ENCODE results near the gene HES4.
"Not testable (repeated sequence)": the region's sequence is repeated elsewhere in the genome, so short reads cannot be mapped to it uniquely, and the experiment has no call there.

The HES4 gene

GRCh38 chr1:1001057-1001783 is 1.3 kb upstream of the HES4 start:
- DNase-seq (ENCODE audit: low read depth): no peak
- H3K4me3 ChIP-seq (ENCODE audit: low read depth, low read length): peak overlapping the region; percentile 60

- peak overlapping the region; percentile 60 for H3K4me3 ChIP-seq (ENCODE audit: low read depth, low read length)
- peak; percentile 70 for DNase-seq (ENCODE audit: low read depth)
Observed at GRCh38 chr1:1000357-1001056, 610 bp upstream of the HES4 start.

- DNase-seq (ENCODE audit: low read depth): no peak
- peak overlapping the region; percentile 60 for H3K4me3 ChIP-seq (ENCODE audit: low read depth, low read length)
Observed at GRCh38 chr1:998995-999724, 737 bp downstream of the HES4 start.

- peak overlapping the region; percentile 60 for H3K4me3 ChIP-seq (ENCODE audit: low read depth, low read length)
- DNase-seq (ENCODE audit: low read depth): no peak
Observed at GRCh38 chr1:998745-998994, 1.2 kb downstream of the HES4 start.

GRCh38 chr1:997993-998744 is 1.7 kb downstream of the HES4 start:
- DNase-seq (ENCODE audit: low read depth): no peak
- H3K4me3 ChIP-seq (ENCODE audit: low read depth, low read length): peak overlapping the region; percentile 9

GRCh38 chr1:997713-997992 is 2.2 kb downstream of the HES4 start:
- H3K4me3 ChIP-seq (ENCODE audit: low read depth, low read length): no peak overlapping the region
- DNase-seq (ENCODE audit: low read depth): no peak

- no peak overlapping the region for H3K4me3 ChIP-seq (ENCODE audit: low read depth, low read length)
- no peak for DNase-seq (ENCODE audit: low read depth)
Observed at GRCh38 chr1:996851-997712, 2.8 kb downstream of the HES4 start.

GRCh38 chr1:995665-996633 is 3.9 kb downstream of the HES4 start:
- no peak for DNase-seq (ENCODE audit: low read depth)
- no peak overlapping the region for H3K4me3 ChIP-seq (ENCODE audit: low read depth, low read length)

- not testable (repeated sequence) for DNase-seq (ENCODE audit: low read depth); H3K4me3 ChIP-seq (ENCODE audit: low read depth, low read length)
Observed at GRCh38 chr1:994546-994945, 5.4 kb downstream of the HES4 start.

- no peak overlapping the region for H3K4me3 ChIP-seq (ENCODE audit: low read depth, low read length)
- DNase-seq (ENCODE audit: low read depth): no peak
Observed at GRCh38 chr1:993379-993995, 6.4 kb downstream of the HES4 start.

- DNase-seq (ENCODE audit: low read depth): no peak
- no peak overlapping the region for H3K4me3 ChIP-seq (ENCODE audit: low read depth, low read length)
Observed at GRCh38 chr1:992362-992761, 7.5 kb downstream of the HES4 start.

GRCh38 chr1:991895-992294 is 8.0 kb downstream of the HES4 start:
- no peak for DNase-seq (ENCODE audit: low read depth)
- no peak overlapping the region for H3K4me3 ChIP-seq (ENCODE audit: low read depth, low read length)

- not testable (repeated sequence) for H3K4me3 ChIP-seq (ENCODE audit: low read depth, low read length); DNase-seq (ENCODE audit: low read depth)
Observed at GRCh38 chr1:991275-991674, 8.6 kb downstream of the HES4 start.

GRCh38 chr1:988061-988460 is 11.8 kb downstream of the HES4 start:
- H3K4me3 ChIP-seq (ENCODE audit: low read depth, low read length); DNase-seq (ENCODE audit: low read depth): not testable (repeated sequence)

- no peak overlapping the region for H3K4me3 ChIP-seq (ENCODE audit: low read depth, low read length)
- DNase-seq (ENCODE audit: low read depth): no peak
Observed at GRCh38 chr1:985126-985525, 14.8 kb downstream of the HES4 start.

- no peak for DNase-seq (ENCODE audit: low read depth)
- peak overlapping the region; percentile 23 for H3K4me3 ChIP-seq (ENCODE audit: low read depth, low read length)
Observed at GRCh38 chr1:984476-984814, 15.5 kb downstream of the HES4 start.

GRCh38 chr1:983798-984475 is 16.0 kb downstream of the HES4 start:
- H3K4me3 ChIP-seq (ENCODE audit: low read depth, low read length): peak overlapping the region; percentile 23
- no peak for DNase-seq (ENCODE audit: low read depth)

All from skeletal muscle cell (primary cell).